ENCODE measurements around the gene TTC33. TPM values are rescaled to one million over a fixed set of nuclear protein-coding genes. Genes with fewer than 3 reads are reported as not detected.

Gene TTC33
- total RNA-seq, 1 donor from 2014 or later: 64.4 TPM

- no peak for FAIRE-seq
- no peak for DNase-seq (ENCODE audit: low spot score in 2 of 2)
These were observed 204.0 kb downstream of the TTC33 start for GRCh38 chr5:40551496-40552491.

DNA sequence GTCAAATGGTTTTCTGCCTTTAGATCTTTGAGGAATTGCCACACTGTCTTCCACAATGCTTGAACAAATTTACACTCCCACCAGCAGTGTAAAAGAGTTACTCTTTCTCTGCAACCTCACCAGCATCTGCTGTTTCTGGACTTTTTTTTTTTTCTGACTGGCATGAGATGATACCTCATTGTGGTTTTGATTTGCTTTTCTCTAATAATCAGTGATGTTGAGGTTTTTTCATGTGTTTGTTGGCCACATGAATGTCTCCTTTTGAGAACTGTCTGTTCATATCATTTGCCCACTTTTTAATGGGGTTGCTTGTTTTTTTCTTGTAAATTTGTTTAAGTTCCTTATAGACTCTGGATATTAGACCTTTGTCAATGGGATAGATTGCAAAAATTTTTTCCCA is 205.3 kb downstream of the TTC33 start:
- DNase-seq (ENCODE audit: low spot score in 2 of 2): no peak
- no peak for FAIRE-seq

- FAIRE-seq: no peak
- DNase-seq (ENCODE audit: low spot score in 2 of 2): no peak
These were observed 206.1 kb downstream of the TTC33 start for GRCh38 chr5:40549616-40550015.

- FAIRE-seq (no peak), DNase-seq (ENCODE audit: low spot score in 2 of 2) (no peak)
These were observed 207.7 kb downstream of the TTC33 start for GRCh38 chr5:40547994-40548575.

GRCh38 chr5:40547557-40547956 is 208.2 kb downstream of the TTC33 start:
- DNase-seq (ENCODE audit: low spot score in 2 of 2) (no peak), FAIRE-seq (no peak)

DNA sequence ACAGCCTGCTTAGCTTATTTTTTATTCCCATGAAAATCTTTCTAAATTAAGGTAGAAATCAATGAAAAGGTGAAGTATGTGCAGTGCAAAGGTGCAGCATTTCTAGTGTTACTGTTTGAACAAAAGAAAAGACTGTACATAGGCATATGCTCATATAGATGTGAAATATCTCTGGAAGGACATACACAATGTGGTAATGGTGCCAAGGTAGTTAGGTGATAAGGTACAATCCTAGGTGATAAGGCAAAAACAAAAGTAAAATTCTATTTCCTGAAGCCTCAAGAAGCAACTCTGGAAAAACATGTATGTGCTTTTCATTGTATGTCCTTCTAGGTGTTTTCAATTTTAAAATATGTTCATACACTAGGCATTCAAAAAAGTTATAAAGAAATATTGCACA is 215.5 kb downstream of the TTC33 start:
- FAIRE-seq: no peak

GRCh38 chr5:40524677-40525076 is 231.1 kb downstream of the TTC33 start:
- DNase-seq (ENCODE audit: low spot score in 2 of 2) (no peak), FAIRE-seq (no peak)

More for the DNA sequence above, 215.5 kb downstream of the TTC33 start:
- DNase-seq (ENCODE audit: low spot score in 2 of 2): no peak

DNA sequence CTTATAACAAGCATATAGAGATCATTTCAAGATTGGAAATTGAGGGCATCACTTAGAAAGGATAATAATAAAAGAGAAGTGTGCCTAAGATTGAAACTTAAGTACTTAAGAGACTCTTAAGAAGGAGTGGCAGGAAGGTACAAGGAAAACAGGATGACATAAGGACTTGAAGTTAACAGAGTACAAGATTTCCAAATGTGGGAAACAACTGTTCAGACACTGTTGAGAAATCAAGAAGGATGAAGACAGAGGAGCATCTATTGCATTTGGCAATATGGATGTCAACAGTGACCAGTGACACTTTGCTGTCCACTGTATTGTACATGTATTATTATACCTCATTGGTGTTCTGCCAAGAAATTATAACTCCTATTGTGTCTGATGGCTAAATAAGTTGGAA is 233.8 kb downstream of the TTC33 start:
- FAIRE-seq: no peak
- DNase-seq (ENCODE audit: low spot score in 2 of 2): no peak

- DNase-seq (ENCODE audit: low spot score in 2 of 2) (no peak), FAIRE-seq (no peak)
These were observed 234.5 kb downstream of the TTC33 start for GRCh38 chr5:40521108-40521785.

DNA sequence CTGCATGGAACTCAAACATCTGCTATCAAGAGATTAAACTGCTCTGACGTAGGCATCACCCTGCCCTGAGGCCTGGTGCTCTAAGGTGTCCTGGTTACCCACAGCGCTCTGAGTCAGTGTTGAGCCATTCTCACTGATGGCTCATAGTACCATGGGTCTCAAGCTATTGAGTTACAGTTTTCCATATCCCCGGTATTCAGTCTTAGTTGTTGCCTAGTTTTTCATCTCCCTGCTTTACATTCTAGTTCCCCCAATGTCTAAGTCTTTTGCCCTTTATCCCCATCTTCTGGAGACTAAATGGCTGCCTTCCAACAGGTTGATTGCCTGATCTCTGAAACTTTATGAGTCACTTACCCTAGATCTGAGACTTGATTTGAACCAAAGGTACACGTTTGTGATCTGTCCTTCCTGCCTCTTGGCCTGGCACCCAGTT is 237.3 kb downstream of the TTC33 start:
- no peak for FAIRE-seq
- no peak for DNase-seq (ENCODE audit: low spot score in 2 of 2)

- no peak for DNase-seq (ENCODE audit: low spot score in 2 of 2)
- FAIRE-seq: no peak
These were observed 240.3 kb downstream of the TTC33 start for GRCh38 chr5:40515476-40515875.

GRCh38 chr5:40514976-40515375 is 240.8 kb downstream of the TTC33 start:
- DNase-seq (ENCODE audit: low spot score in 2 of 2): no peak
- FAIRE-seq: no peak

DNA sequence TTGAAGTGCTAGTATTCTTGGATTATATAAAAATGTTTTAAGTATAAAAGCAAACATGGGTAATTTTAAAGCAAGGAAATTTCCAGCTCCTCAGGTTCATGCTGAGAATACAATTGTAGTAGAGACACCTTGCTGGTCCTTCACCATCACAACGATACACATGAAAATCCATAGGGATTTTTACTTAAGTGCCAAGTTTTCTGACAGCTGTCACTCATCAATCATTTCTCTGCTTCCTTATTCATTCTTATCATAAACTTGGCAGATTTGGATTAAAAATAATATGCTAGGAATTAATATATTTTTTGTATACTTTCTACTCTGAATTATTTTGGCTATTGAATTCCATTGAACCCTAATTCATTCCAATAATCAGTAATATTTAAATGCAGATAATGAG is 244.0 kb downstream of the TTC33 start:
- DNase-seq (ENCODE audit: low spot score in 2 of 2) (no peak), FAIRE-seq (no peak)

DNA sequence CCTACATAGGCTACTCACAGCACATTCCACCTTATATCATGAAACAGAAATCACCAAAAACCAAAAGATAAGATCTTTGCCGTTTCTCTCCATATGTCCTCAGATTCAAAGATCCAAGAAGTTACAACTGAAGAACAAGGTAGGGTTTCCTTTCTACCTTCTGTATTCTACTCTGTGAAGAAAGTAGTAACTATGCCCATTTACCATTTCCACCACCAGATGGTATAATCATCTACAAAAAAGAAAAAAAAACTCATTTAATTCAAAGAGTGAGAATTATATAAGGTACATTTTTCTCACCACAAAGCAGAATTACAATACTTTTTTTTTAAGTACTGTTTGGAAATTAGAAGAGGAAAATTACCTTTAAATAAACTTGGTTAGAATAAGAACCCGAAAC is 248.7 kb downstream of the TTC33 start:
- no peak for FAIRE-seq
- DNase-seq (ENCODE audit: low spot score in 2 of 2): no peak

- FAIRE-seq: no peak
- DNase-seq (ENCODE audit: low spot score in 2 of 2): no peak
These were observed 250.7 kb downstream of the TTC33 start for GRCh38 chr5:40505031-40505430.

- DNase-seq (ENCODE audit: low spot score in 2 of 2): no peak
- no peak for FAIRE-seq
These were observed 252.3 kb downstream of the TTC33 start for GRCh38 chr5:40503439-40503838.

- DNase-seq (ENCODE audit: low spot score in 2 of 2) (no peak), FAIRE-seq (no peak)
These were observed 253.0 kb downstream of the TTC33 start for GRCh38 chr5:40502736-40503135.

- FAIRE-seq (no peak), DNase-seq (ENCODE audit: low spot score in 2 of 2) (no peak)
These were observed 253.9 kb downstream of the TTC33 start for GRCh38 chr5:40501711-40502444.

- no peak for DNase-seq (ENCODE audit: low spot score in 2 of 2)
- no peak for FAIRE-seq
These were observed 256.1 kb downstream of the TTC33 start for GRCh38 chr5:40499518-40500273.

GRCh38 chr5:40499007-40499406 is 256.8 kb downstream of the TTC33 start:
- DNase-seq (ENCODE audit: low spot score in 2 of 2) (no peak), FAIRE-seq (no peak)

All from frontal cortex (tissue), 4 donors.